B cell (primary cell): ENCODE results near the gene CACNA2D1. TPM values are rescaled to one million over a fixed set of nuclear protein-coding genes. Genes with fewer than 3 reads are reported as not detected.

Experiments
- ATAC-seq: fragments of 200-7000 bp; cut with Tn5 transposase; one replicate; pipeline ENCODE4 v1.10.0; 2021; ENCODE audit warnings: low read depth, mild to moderate bottlenecking, moderate number of reproducible peaks, moderate library complexity
- CTCF ChIA-PET: fragments of 350-600 bp; sonication (Branson Sonifier 250); formaldehyde crosslinking; loops from one replicate; lab custom pipeline; 2021; ENCODE audit warnings: antibody characterized with exemption, inconsistent platforms; lab: Charles Lee
- POLR2A ChIA-PET: fragments of 350-600 bp; sonication (Branson Sonifier 250); formaldehyde crosslinking; loops from one replicate; lab custom pipeline; 2021; ENCODE audit warnings: antibody characterized with exemption; lab: Charles Lee
- DNase-seq: peaks from one replicate; pipeline ENCODE4 v3.0.0; 2013
- H2AFZ ChIP-seq: 2 replicates; pipeline ENCODE4 v1.6.1; 2012; ENCODE audit warnings: mild to moderate bottlenecking, low read depth, low read length; ENCODE audit not compliant: insufficient read depth, poor library complexity, severe bottlenecking
- H3K27ac ChIP-seq, 2 donors: 1 replicate in 1 of 2; 2 replicates in 1 of 2; pipeline ENCODE4 v1.5.1; 2012 to 2013; ENCODE audit warnings: low read length in 2 of 2, mild to moderate bottlenecking in 2 of 2, moderate library complexity in 1 of 2
- H3K27me3 ChIP-seq, 4 experiments: fragments of 200-600 bp in 1 of 4; sonication (generic) in 1 of 4; replicated peaks in 1 of 4; 1 replicate in 2 of 4; 2 replicates in 2 of 4; pipeline versions ENCODE4 v1.6.1 to v1.7.0; 2013 to 2016; ENCODE audit warnings: low read length in 3 of 4, mild to moderate bottlenecking in 2 of 4, mixed read lengths in 1 of 4, moderate library complexity in 1 of 4; ENCODE audit not compliant: insufficient read depth in 4 of 4, control insufficient read depth in 3 of 4; ENCODE audit errors: control extremely low read depth in 1 of 4
- H3K36me3 ChIP-seq, 2 experiments: replicated peaks in 1 of 2; 1 replicate in 1 of 2; 2 replicates in 1 of 2; pipeline versions ENCODE4 v1.6.1 to v1.7.1; 2013; ENCODE audit warnings: low read length in 1 of 2; ENCODE audit not compliant: insufficient read depth in 2 of 2, control insufficient read depth in 1 of 2; ENCODE audit errors: control extremely low read depth in 1 of 2, extremely low read depth in 1 of 2
- H3K4me1 ChIP-seq, 2 donors: fragments of 200-600 bp in 1 of 2; sonication (generic) in 1 of 2; 1 replicate in 1 of 2; 2 replicates in 1 of 2; pipeline versions ENCODE4 v1.5.1 to v1.6.1; 2013 to 2017; ENCODE audit warnings: low read length in 2 of 2; ENCODE audit not compliant: control insufficient read depth in 2 of 2, insufficient read depth in 2 of 2
- H3K4me2 ChIP-seq: replicated peaks from 2 replicates; pipeline ENCODE3; 2012; ENCODE audit warnings: mild to moderate bottlenecking, low read depth, low read length; ENCODE audit not compliant: poor library complexity, severe bottlenecking
- H3K4me3 ChIP-seq, 5 experiments: fragments of 200-600 bp in 1 of 5; sonication (generic) in 1 of 5; 1 replicate in 3 of 5; 2 replicates in 2 of 5; pipeline versions ENCODE4 v1.5.1 to v1.7.0; 2011 to 2016; ENCODE audit warnings: low read length in 4 of 5, mild to moderate bottlenecking in 4 of 5, low read depth in 2 of 5, control low read depth in 1 of 5, moderate library complexity in 1 of 5; ENCODE audit not compliant: insufficient read depth in 1 of 5; ENCODE audit errors: control extremely low read depth in 1 of 5, extremely low read depth in 1 of 5
- H3K79me2 ChIP-seq: fragments of 200-600 bp; sonication (generic); one replicate; pipeline ENCODE4 v1.6.0; 2016; ENCODE audit warnings: low read length; ENCODE audit not compliant: control insufficient read depth, insufficient read depth
- H3K9ac ChIP-seq: fragments of 200-600 bp; sonication (generic); 2 replicates; pipeline ENCODE4 v1.6.1; 2017; ENCODE audit warnings: mild to moderate bottlenecking, low read length, moderate library complexity
- H3K9me3 ChIP-seq, 3 donors: one replicate each; pipeline versions ENCODE4 v1.6.1 to v1.7.1; 2013; ENCODE audit warnings: low read length in 2 of 3; ENCODE audit not compliant: control insufficient read depth in 2 of 3, insufficient read depth in 1 of 3; ENCODE audit errors: control extremely low read depth in 1 of 3
- H4K20me1 ChIP-seq: 2 replicates; pipeline ENCODE4 v1.6.0; 2012; ENCODE audit warnings: mild to moderate bottlenecking, low read length; ENCODE audit not compliant: insufficient read depth, control insufficient read depth, poor library complexity, severe bottlenecking
- H3K27ac Mint-ChIP-seq: one replicate; pipeline ENCODE4 v1.8.0; 2021; ENCODE audit warnings: mixed read lengths
- H3K27me3 Mint-ChIP-seq: one replicate; pipeline ENCODE4 v1.8.0; 2021; ENCODE audit warnings: mixed read lengths
- H3K4me1 Mint-ChIP-seq: one replicate; pipeline ENCODE4 v1.8.0; 2021; ENCODE audit warnings: mixed read lengths
- H3K4me3 Mint-ChIP-seq: one replicate; pipeline ENCODE4 v1.8.0; 2021; ENCODE audit warnings: mixed read lengths
- H3K9me3 Mint-ChIP-seq: one replicate; pipeline ENCODE4 v1.8.0; 2022; ENCODE audit warnings: mixed read lengths; ENCODE audit not compliant: insufficient read depth
- CTCF ChIP-seq: fragments of 200-600 bp; IDR thresholded peaks from one replicate; pipeline ENCODE4 v1.8.0; 2022; ENCODE audit warnings: antibody characterized with exemption, mild to moderate bottlenecking
- EZH2 ChIP-seq: IDR thresholded peaks from 2 replicates; pipeline ENCODE4 v1.6.1; 2012; ENCODE audit warnings: borderline replicate concordance, low read depth, mild to moderate bottlenecking, moderate library complexity, low read length; ENCODE audit not compliant: insufficient read depth, poor library complexity, severe bottlenecking
- WGBS: methylation state at CpG from one replicate; pipeline ENCODE4 v1.1.5; 2013; ENCODE audit warnings: missing lambda C conversion rate; ENCODE audit not compliant: insufficient coverage; 5-methylcytosine and 5-hydroxymethylcytosine counted together
- intact Hi-C: fragments of 100-400 bp; cut with micrococcal nuclease; formaldehyde crosslinking; loops from one replicate; pipeline ENCODE4 v1.10.0; 2022
- polyA plus RNA-seq: library from polyadenylated mRNA; depleted of rRNA; stranded (reverse); fragments of >200 nt; gene quantifications from 2 replicates; pipeline ENCODE4 v1.2.3, GENCODE V29; 2012
- total RNA-seq, 2 donors: library from RNA; stranded (reverse); fragments of 120-200 nt in 1 of 2; gene quantifications; 1 replicate in 1 of 2; 2 replicates in 1 of 2; pipeline versions ENCODE4 v1.2.3 to v1.2.4, GENCODE V29; 2013 to 2022

The CACNA2D1 gene
- total and polyA plus RNA-seq, 2 donors (not counting 1 experiment from before 2014, with no cell fraction given) = not detected

GRCh38 chr7:81908220-81908619, 535.4 kb downstream of the CACNA2D1 start:
- POLR2A ChIA-PET = no interaction called here
- Histone ChIP-seq H2AFZ (no peak overlapping the region), H3K4me2 (no peak overlapping the region), H3K27me3 (no peaks in the 10 kb centered on the region), H3K9ac (no peak overlapping the region), H3K27ac (no peak overlapping the region), H3K36me3 (no peaks in the 10 kb centered on the region), H4K20me1 (no peaks in the 10 kb centered on the region), H3K4me1 (no peaks in the 10 kb centered on the region), H3K79me2 (no peaks in the 10 kb centered on the region), H3K9me3 (peaks cover 0 to 3% (median under 1%) of the 10 kb centered on the region in 3 donors), H3K4me3 (no peak overlapping the region)
- peaks cover 2% of the 10 kb centered on the region for H3K9me3 Mint-ChIP-seq
- no peak overlapping the region for H3K27ac Mint-ChIP-seq
- no peak overlapping the region for H3K4me3 Mint-ChIP-seq
- H3K4me1 Mint-ChIP-seq = no peaks in the 10 kb centered on the region
- TF ChIP-seq EZH2 = no peak
- no peak for TF ChIP-seq CTCF
- intact Hi-C loops = no loop called here
- WGBS = no CpG with 5 or more reads among the region's 2 CpGs
- no peaks in the 10 kb centered on the region for H3K27me3 Mint-ChIP-seq
- no peak for DNase-seq
- ATAC-seq = no peak
- CTCF ChIA-PET = no interaction called here

GRCh38 chr7:81903115-81903514, 540.5 kb downstream of the CACNA2D1 start:
- Mint-ChIP-seq H3K4me3 (no peak overlapping the region), H3K27ac (no peak overlapping the region), H3K4me1 (peaks cover 11% of the 10 kb centered on the region), H3K27me3 (no peaks in the 10 kb centered on the region), H3K9me3 (peaks cover 2% of the 10 kb centered on the region)
- Histone ChIP-seq H3K4me1 (no peaks in the 10 kb centered on the region), H4K20me1 (no peaks in the 10 kb centered on the region), H3K4me3 (no peak overlapping the region), H3K27ac (no peak overlapping the region), H3K79me2 (no peaks in the 10 kb centered on the region), H3K27me3 (no peaks in the 10 kb centered on the region), H3K9ac (no peak overlapping the region), H3K36me3 (no peaks in the 10 kb centered on the region), H3K4me2 (no peak overlapping the region), H2AFZ (no peak overlapping the region), H3K9me3 (peaks cover 0 to 3% (median 0%) of the 10 kb centered on the region in 3 donors)
- WGBS = 88% methylated on average over 2 of the region's 2 CpGs
- DNase-seq (no peak), ATAC-seq (no peak)
- CTCF ChIA-PET = no interaction called here
- TF ChIP-seq CTCF (no peak), EZH2 (no peak)
- intact Hi-C loops = no loop called here
- POLR2A ChIA-PET = no interaction called here
